Parathyroid adenoma (tissue), 2 donors: ENCODE measurements around the gene PDSS2.
"Not testable (repeated sequence)": the region's sequence is repeated elsewhere in the genome, so short reads cannot be mapped to it uniquely, and the experiment has no call there.

Experiments used
- H2AFZ ChIP-seq: fragments of 300-600 bp; sonication (generic); one replicate; pipeline ENCODE4 v1.7.0; 2017; ENCODE audit warnings: antibody characterized with exemption, mild to moderate bottlenecking
- H3K27ac ChIP-seq: fragments of 300-600 bp; sonication (generic); one replicate; pipeline ENCODE4 v1.7.0; 2017
- H3K27me3 ChIP-seq: fragments of 300-600 bp; sonication (generic); one replicate; pipeline ENCODE4 v1.7.0; 2017; ENCODE audit warnings: low read length; ENCODE audit not compliant: control insufficient read depth, insufficient read depth
- H3K36me3 ChIP-seq: fragments of 300-600 bp; sonication (generic); one replicate; pipeline ENCODE4 v1.7.0; 2017; ENCODE audit warnings: low read length; ENCODE audit not compliant: control insufficient read depth, insufficient read depth
- H3K4me1 ChIP-seq: fragments of 300-600 bp; sonication (generic); one replicate; pipeline ENCODE4 v1.7.0; 2017; ENCODE audit warnings: control low read depth
- H3K4me2 ChIP-seq: fragments of 300-600 bp; sonication (generic); one replicate; pipeline ENCODE4 v1.7.0; 2017; ENCODE audit warnings: low read length
- H3K4me3 ChIP-seq: fragments of 300-600 bp; sonication (generic); one replicate; pipeline ENCODE4 v1.7.0; 2017; ENCODE audit warnings: low read depth, low read length
- H3K79me2 ChIP-seq: fragments of 300-600 bp; sonication (generic); one replicate; pipeline ENCODE4 v1.7.0; 2017; ENCODE audit warnings: control low read depth
- H3K9ac ChIP-seq: fragments of 300-600 bp; sonication (generic); one replicate; pipeline ENCODE4 v1.7.0; 2017; ENCODE audit warnings: mild to moderate bottlenecking
- H3K9me3 ChIP-seq: fragments of 300-600 bp; sonication (generic); one replicate; pipeline ENCODE4 v1.7.0; 2017; ENCODE audit warnings: low read length; ENCODE audit not compliant: control insufficient read depth
- TF ChIP-seq, protein P1 (sequence below): fragments of 300-600 bp; sonication (generic); IDR thresholded peaks from one replicate; pipeline ENCODE4 v1.7.0; 2017; ENCODE audit warnings: antibody characterized with exemption, mild to moderate bottlenecking
- donor health status: primary hyperparathyroidism.

Gene PDSS2

DNA sequence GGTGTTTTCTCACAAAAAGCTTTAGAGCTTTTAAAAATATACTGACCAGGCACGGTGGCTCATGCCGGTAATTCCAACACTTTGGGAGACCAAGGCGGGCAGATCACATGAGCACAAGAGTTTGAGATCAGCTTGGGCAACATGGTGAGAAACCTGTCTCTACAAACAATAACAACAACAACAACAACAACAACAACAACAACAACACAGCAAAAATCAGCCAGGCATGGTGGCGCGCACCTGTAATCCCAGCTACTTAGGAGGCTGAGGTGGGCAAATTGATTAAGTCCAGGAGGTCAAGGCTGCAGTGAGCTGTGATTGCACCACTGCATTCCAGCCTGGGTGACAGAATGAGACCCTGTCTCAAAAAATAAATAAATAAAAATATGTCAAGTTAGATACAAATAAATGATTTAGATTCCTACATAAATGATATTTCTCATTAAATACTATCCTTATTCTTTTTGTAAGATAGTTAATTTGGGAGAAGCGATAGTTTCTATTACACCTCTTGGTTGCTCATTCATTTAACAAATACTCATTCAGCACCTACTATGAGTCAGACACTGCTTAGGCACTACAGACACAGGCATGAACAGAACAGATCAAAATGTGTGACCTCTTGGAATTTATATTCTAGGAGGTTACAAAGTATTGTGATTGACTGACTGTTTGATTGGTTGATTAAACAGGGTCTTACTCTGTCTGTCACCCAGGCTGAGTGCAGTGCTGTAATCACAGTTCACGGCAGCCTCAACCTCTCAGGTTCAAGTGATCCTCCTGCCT lies 260.5 kb downstream of the PDSS2 start:
- Histone ChIP-seq H2AFZ (no peak overlapping the region), H3K79me2 (no peaks in the 10 kb centered on the region), H3K4me1 (no peaks in the 10 kb centered on the region), H3K9me3 (no peaks in the 10 kb centered on the region), H3K9ac (no peak overlapping the region), H3K36me3 (no peaks in the 10 kb centered on the region), H3K4me2 (no peak overlapping the region), H3K4me3 (no peak overlapping the region), H3K27ac (no peak overlapping the region), H3K27me3 (no peaks in the 10 kb centered on the region)
- TF ChIP-seq, protein P1, sequence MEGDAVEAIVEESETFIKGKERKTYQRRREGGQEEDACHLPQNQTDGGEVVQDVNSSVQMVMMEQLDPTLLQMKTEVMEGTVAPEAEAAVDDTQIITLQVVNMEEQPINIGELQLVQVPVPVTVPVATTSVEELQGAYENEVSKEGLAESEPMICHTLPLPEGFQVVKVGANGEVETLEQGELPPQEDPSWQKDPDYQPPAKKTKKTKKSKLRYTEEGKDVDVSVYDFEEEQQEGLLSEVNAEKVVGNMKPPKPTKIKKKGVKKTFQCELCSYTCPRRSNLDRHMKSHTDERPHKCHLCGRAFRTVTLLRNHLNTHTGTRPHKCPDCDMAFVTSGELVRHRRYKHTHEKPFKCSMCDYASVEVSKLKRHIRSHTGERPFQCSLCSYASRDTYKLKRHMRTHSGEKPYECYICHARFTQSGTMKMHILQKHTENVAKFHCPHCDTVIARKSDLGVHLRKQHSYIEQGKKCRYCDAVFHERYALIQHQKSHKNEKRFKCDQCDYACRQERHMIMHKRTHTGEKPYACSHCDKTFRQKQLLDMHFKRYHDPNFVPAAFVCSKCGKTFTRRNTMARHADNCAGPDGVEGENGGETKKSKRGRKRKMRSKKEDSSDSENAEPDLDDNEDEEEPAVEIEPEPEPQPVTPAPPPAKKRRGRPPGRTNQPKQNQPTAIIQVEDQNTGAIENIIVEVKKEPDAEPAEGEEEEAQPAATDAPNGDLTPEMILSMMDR: no peak

DNA sequence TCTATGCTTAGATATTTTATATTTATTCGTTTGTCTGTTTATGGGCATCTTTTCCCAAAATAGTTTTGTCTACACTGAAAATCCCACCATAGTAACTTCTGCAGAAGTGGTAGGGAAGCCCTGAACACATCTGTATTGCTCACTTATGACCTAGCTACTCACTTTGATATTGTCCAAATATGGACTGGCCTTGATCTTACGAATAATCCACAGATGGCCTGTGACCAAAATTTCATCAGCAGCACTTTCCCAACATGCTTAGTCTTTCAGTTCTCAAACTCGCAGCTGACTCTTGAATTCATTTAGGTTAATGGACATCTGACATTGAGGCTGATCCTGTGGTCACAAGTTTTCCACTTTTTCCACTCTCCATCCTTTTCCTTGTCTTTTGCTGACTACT lies 263.2 kb downstream of the PDSS2 start:
- Histone ChIP-seq H3K9me3 (no peaks in the 10 kb centered on the region), H3K27ac (no peak overlapping the region), H3K4me3 (no peak overlapping the region), H3K4me2 (no peak overlapping the region), H3K27me3 (no peaks in the 10 kb centered on the region), H3K9ac (no peak overlapping the region), H3K79me2 (no peaks in the 10 kb centered on the region), H3K36me3 (no peaks in the 10 kb centered on the region), H2AFZ (no peak overlapping the region), H3K4me1 (no peaks in the 10 kb centered on the region)
- TF ChIP-seq, protein P1: no peak

DNA sequence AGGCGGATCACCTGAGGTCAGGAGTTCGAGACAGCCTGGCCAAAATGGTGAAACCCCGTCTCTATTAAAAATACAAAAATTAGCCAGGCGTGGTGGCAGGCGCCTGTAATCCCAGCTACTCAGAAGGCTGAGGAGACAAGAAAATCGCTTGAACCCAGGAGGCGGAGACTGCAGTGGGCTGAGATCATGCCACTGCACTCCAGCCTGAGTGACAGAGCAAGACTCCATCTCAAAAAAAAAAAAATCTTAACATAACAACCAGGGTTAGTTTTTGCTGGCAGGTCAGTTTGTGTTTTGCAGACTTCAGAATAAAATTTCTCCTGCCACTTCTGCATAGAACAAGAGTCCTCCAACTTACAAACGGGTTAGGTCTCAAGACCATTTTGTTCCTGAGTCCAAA lies 264.6 kb downstream of the PDSS2 start:
- H3K9ac ChIP-seq, H3K4me2 ChIP-seq, H3K27ac ChIP-seq, H3K79me2 ChIP-seq, H3K36me3 ChIP-seq, H3K27me3 ChIP-seq, H2AFZ ChIP-seq, H3K4me1 ChIP-seq, H3K4me3 ChIP-seq, H3K9me3 ChIP-seq: not testable (repeated sequence)

DNA sequence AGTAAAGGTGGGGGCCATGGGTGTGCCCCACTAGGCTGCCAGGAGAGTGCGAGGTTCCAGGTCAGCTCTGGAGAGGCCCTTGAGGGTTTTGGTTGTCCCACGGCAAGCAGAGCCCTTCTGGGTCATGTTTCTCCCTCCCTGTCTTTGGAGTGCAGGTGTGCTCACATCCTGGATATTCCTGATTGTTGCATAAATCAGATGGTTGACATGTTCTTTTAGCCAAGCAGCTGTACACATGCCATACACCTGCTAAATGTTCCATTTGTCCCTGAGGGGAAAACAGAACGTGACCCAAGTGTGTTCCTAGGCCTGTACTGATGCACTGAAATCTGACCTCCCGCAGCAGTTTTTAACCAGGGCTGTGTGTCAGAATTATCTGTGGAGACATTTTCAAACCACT lies 266.5 kb downstream of the PDSS2 start:
- no peaks in the 10 kb centered on the region for H3K36me3 ChIP-seq
- no peak overlapping the region for H3K27ac ChIP-seq
- H3K27me3 ChIP-seq: no peaks in the 10 kb centered on the region
- TF ChIP-seq, protein P1: no peak
- no peak overlapping the region for H2AFZ ChIP-seq
- no peak overlapping the region for H3K4me3 ChIP-seq
- no peaks in the 10 kb centered on the region for H3K4me1 ChIP-seq
- H3K79me2 ChIP-seq: no peaks in the 10 kb centered on the region
- H3K9ac ChIP-seq: no peak overlapping the region
- no peaks in the 10 kb centered on the region for H3K9me3 ChIP-seq
- no peak overlapping the region for H3K4me2 ChIP-seq

DNA sequence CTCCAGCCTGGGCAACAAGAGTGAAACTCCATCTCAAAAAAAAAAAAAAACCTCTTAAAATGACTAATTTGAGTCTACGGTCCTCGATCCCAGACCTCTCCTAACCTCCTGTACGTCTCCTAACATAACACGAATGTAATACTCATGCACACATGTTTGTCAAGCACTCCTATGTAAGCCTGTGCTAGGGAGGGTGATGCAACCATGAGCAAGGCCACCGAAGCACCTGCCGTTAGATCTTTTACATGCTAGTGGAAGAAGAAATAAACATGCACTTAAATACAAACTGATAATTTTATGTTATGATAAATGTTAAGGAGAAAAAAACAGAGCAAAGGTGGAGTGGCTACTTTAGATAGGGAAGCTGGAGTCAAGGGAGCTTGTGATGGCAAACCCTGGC lies 271.7 kb downstream of the PDSS2 start:
- H3K4me1 ChIP-seq: no peaks in the 10 kb centered on the region
- no peaks in the 10 kb centered on the region for H3K9me3 ChIP-seq
- no peaks in the 10 kb centered on the region for H3K36me3 ChIP-seq
- TF ChIP-seq, protein P1: no peak
- H3K27ac ChIP-seq: no peak overlapping the region
- no peaks in the 10 kb centered on the region for H3K79me2 ChIP-seq
- no peak overlapping the region for H2AFZ ChIP-seq
- H3K9ac ChIP-seq: no peak overlapping the region
- no peaks in the 10 kb centered on the region for H3K27me3 ChIP-seq
- H3K4me2 ChIP-seq: no peak overlapping the region
- H3K4me3 ChIP-seq: no peak overlapping the region
